HEK293T (cell line): ENCODE data around the gene PGM5.

Experiments
- ARNT ChIP-seq: fragments of 450-650 bp; IDR thresholded peaks from 2 replicates; pipeline ENCODE4 v1.6.1; 2017; ENCODE audit warnings: mild to moderate bottlenecking
- BHLHE40 ChIP-seq: fragments of 450-650 bp; IDR thresholded peaks from 2 replicates; pipeline ENCODE4 v1.6.1; 2016; ENCODE audit warnings: mild to moderate bottlenecking, moderate library complexity, borderline replicate concordance
- ELF4 ChIP-seq: fragments of 450-650 bp; IDR thresholded peaks from 2 replicates; pipeline ENCODE4 v1.6.1; 2017; ENCODE audit warnings: antibody characterized with exemption
- FOXA1 ChIP-seq: fragments of 450-650 bp; IDR thresholded peaks from 2 replicates; pipeline ENCODE4 v1.6.1; 2016; ENCODE audit warnings: mild to moderate bottlenecking
- FOXM1 ChIP-seq: fragments of 450-650 bp; IDR thresholded peaks from 2 replicates; pipeline ENCODE4 v1.6.1; 2017; ENCODE audit warnings: mild to moderate bottlenecking, borderline replicate concordance
- HDGF ChIP-seq: fragments of 450-650 bp; IDR thresholded peaks from 2 replicates; pipeline ENCODE4 v1.6.1; 2017; ENCODE audit warnings: antibody characterized with exemption, borderline replicate concordance
- SP1 ChIP-seq: fragments of 450-650 bp; IDR thresholded peaks from 2 replicates; pipeline ENCODE4 v1.6.1; 2017
- SUZ12 ChIP-seq: fragments of 450-650 bp; IDR thresholded peaks from 2 replicates; pipeline ENCODE4 v1.6.1; 2016; ENCODE audit warnings: mild to moderate bottlenecking
- TF ChIP-seq, protein P1 (sequence below): fragments of 450-650 bp; IDR thresholded peaks from 2 replicates; pipeline ENCODE4 v1.6.1; 2016

DNA sequence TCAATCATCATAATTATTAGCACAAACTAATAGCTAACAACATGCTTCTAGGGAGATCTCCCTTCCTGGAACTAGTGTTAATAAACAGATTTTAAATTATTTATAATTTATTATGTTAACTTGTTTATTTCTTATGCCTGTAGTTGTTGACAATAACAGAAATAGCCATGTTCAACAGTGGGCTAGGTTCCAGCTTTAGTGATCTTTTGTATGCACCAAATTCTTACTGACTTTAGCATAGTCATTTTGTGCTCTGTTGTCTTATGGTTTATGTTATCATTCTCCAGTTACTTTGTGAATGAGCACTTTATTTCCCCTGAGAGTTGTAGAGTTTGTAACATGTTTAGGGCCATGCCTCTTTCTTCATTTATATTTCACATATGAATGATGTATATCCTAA is 113.7 kb downstream of the PGM5 start:
- TF ChIP-seq SUZ12: no peak
- TF ChIP-seq ELF4: no peak
- TF ChIP-seq HDGF: no peak
- no peak for TF ChIP-seq FOXA1
- no peak for TF ChIP-seq BHLHE40
- no peak for TF ChIP-seq FOXM1
- no peak for TF ChIP-seq ARNT
- no peak for TF ChIP-seq SP1
- TF ChIP-seq, protein P1, sequence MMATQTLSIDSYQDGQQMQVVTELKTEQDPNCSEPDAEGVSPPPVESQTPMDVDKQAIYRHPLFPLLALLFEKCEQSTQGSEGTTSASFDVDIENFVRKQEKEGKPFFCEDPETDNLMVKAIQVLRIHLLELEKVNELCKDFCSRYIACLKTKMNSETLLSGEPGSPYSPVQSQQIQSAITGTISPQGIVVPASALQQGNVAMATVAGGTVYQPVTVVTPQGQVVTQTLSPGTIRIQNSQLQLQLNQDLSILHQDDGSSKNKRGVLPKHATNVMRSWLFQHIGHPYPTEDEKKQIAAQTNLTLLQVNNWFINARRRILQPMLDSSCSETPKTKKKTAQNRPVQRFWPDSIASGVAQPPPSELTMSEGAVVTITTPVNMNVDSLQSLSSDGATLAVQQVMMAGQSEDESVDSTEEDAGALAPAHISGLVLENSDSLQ: no peak
